Epidermal melanocyte (primary cell): ENCODE data around the gene PSMA5.
"Not testable (repeated sequence)": the region's sequence is repeated elsewhere in the genome, so short reads cannot be mapped to it uniquely, and the experiment has no call there.

ENCODE experiments used
- DNase-seq: peaks from one replicate; pipeline ENCODE4 v3.0.0; 2011; ENCODE audit warnings: low spot score; ENCODE audit not compliant: insufficient read length

Gene PSMA5

GRCh38 chr1:109433322-109433721 is 7.1 kb upstream of the PSMA5 start:
- no peak for DNase-seq

- DNase-seq, result no peak
These were observed 6.1 kb upstream of the PSMA5 start for GRCh38 chr1:109432336-109432735.

GRCh38 chr1:109427171-109427467 is 871 bp upstream of the PSMA5 start:
- no peak for DNase-seq

- DNase-seq, result no peak
These were observed 612 bp downstream of the PSMA5 start for GRCh38 chr1:109425391-109426280.

- DNase-seq, result no peak
These were observed 2.8 kb downstream of the PSMA5 start for GRCh38 chr1:109423498-109423897.

- peak; percentile 24 for DNase-seq
These were observed 13.7 kb downstream of the PSMA5 start for GRCh38 chr1:109412551-109412950.

GRCh38 chr1:109404838-109405237 is 21.4 kb downstream of the PSMA5 start:
- DNase-seq, result no peak

- no peak for DNase-seq
These were observed 24.2 kb downstream of the PSMA5 start for GRCh38 chr1:109402025-109402424.

- no peak for DNase-seq
These were observed 26.1 kb downstream of the PSMA5 start for GRCh38 chr1:109400035-109400655.

GRCh38 chr1:109399326-109399957 is 26.8 kb downstream of the PSMA5 start:
- peak; percentile 77 for DNase-seq

GRCh38 chr1:109398343-109399225 is 27.7 kb downstream of the PSMA5 start:
- no peak for DNase-seq

- peak; percentile 79 for DNase-seq
These were observed 28.5 kb downstream of the PSMA5 start, which contains the start of gene SORT1 for GRCh38 chr1:109397581-109398342. TSS of gene SORT1 (minus strand) at chr1:109397918. CDS start at chr1:109397892, 26 bp downstream.

- DNase-seq, result no peak
These were observed 29.2 kb downstream of the PSMA5 start for GRCh38 chr1:109396871-109397580.

GRCh38 chr1:109396513-109396839 is 29.8 kb downstream of the PSMA5 start:
- DNase-seq, result no peak

- DNase-seq, result no peak
These were observed 30.4 kb downstream of the PSMA5 start for GRCh38 chr1:109395602-109396512.

- DNase-seq, result not testable (repeated sequence)
These were observed 31.0 kb downstream of the PSMA5 start for GRCh38 chr1:109395282-109395599.

- DNase-seq, result no peak
These were observed 31.5 kb downstream of the PSMA5 start for GRCh38 chr1:109394591-109395281.

- DNase-seq, result no peak
These were observed 32.5 kb downstream of the PSMA5 start for GRCh38 chr1:109393617-109394233.
